ENCODE results near the gene DNAL4. TPM values are rescaled to one million over a fixed set of nuclear protein-coding genes. Genes with fewer than 3 reads are reported as not detected.

The DNAL4 gene
- total RNA-seq, 2 donors from 2014 or later = 12.3 TPM

DNA sequence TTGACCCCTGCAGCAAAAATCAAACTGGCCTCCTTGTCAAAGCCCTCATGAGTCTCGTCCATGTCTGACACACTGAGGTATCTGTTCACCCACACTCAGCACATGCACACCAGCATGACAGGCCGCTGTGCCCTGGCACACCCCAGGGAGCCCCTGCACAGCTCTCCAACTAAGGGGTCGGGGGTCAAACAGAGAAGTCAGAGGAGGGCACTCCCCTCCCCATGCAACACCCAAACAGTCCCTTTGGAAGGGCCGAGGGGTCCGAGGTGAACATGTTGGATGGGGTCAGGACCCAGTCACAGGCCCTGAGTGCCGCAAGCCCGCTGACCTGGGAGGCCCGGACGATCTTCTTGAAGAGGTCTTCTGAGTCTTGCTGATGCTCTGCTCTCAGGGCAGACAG is 52.8 kb downstream of the DNAL4 start:
- no peaks in the 10 kb centered on the region for H3K27me3 ChIP-seq
- H3K4me3 ChIP-seq = no peak overlapping the region
- DNase-seq (ENCODE audit: low spot score) = no peak
- no peaks in the 10 kb centered on the region for H3K9me3 ChIP-seq
- TF ChIP-seq, protein P1, sequence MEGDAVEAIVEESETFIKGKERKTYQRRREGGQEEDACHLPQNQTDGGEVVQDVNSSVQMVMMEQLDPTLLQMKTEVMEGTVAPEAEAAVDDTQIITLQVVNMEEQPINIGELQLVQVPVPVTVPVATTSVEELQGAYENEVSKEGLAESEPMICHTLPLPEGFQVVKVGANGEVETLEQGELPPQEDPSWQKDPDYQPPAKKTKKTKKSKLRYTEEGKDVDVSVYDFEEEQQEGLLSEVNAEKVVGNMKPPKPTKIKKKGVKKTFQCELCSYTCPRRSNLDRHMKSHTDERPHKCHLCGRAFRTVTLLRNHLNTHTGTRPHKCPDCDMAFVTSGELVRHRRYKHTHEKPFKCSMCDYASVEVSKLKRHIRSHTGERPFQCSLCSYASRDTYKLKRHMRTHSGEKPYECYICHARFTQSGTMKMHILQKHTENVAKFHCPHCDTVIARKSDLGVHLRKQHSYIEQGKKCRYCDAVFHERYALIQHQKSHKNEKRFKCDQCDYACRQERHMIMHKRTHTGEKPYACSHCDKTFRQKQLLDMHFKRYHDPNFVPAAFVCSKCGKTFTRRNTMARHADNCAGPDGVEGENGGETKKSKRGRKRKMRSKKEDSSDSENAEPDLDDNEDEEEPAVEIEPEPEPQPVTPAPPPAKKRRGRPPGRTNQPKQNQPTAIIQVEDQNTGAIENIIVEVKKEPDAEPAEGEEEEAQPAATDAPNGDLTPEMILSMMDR (IDR thresholded peaks at IDR 0.05) = no peak
- no peak overlapping the region for H3K27ac ChIP-seq
- H3K4me1 ChIP-seq = no peaks in the 10 kb centered on the region
- peaks cover 99% of the 10 kb centered on the region for H3K36me3 ChIP-seq

DNA sequence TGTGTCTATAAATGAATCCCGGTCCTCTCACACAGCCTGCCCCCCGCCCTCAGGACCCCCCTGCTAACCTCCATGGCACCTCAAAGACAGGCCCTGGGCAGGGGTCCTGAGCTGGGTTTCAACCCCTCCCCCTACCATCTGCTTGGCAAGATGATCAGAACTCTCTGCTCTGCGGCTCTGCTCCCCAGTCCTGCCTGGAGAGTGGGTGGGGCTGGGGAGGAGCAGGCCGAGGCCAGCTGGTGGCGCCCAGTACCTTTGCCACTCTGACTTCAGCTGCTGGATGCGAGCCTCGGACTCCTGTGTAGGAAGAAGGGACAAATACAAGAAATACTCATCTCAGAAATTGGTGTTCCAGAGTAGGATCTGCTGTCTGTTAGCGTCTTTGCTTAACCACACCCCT is 53.2 kb downstream of the DNAL4 start:
- Histone ChIP-seq H3K9me3 (no peaks in the 10 kb centered on the region), H3K36me3 (peaks cover 99% of the 10 kb centered on the region), H3K27me3 (no peaks in the 10 kb centered on the region), H3K4me1 (no peaks in the 10 kb centered on the region), H3K27ac (no peak overlapping the region), H3K4me3 (no peak overlapping the region)
- DNase-seq (ENCODE audit: low spot score) = no peak
- TF ChIP-seq, protein P1 (IDR thresholded peaks at IDR 0.05) = no peak

DNA sequence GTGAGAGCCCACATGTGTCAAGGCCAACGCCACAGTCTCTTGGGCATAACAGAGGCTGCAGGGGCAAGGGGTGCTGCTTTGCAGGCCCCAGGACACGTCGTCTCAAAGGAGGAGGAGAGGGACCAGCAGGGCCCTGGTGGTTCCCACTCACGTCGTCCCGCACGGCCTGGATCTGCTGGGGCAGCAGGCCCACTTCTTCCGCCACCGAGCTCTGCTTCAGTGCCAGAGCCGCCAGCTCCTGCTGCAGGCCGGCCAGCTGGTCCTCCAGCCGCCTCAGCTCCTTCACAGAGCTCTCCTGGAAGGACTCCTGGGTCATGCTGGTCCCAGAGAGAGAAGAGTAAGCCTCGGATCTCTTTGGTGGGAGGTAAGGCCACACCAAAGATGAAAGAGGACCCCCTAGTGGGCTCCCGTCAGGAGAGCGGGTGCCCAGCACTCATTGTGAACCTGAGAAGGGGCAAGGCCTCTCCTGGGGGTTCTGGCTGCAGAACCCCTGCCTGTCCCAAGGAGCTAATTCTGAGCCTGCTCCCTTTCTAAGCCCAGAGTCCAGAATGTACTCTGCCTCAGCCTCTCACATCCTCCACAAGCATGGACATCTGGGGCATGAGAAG is 53.7 kb downstream of the DNAL4 start:
- Histone ChIP-seq H3K9me3 (no peaks in the 10 kb centered on the region), H3K27me3 (no peaks in the 10 kb centered on the region), H3K4me1 (peaks cover 0 to 4% of the 10 kb centered on the region in 2 donors), H3K27ac (no peak overlapping the region), H3K36me3 (peaks cover 99% of the 10 kb centered on the region), H3K4me3 (no peak overlapping the region)
- no peak for DNase-seq (ENCODE audit: low spot score)
- TF ChIP-seq, protein P1 (IDR thresholded peaks at IDR 0.05) = no peak

DNA sequence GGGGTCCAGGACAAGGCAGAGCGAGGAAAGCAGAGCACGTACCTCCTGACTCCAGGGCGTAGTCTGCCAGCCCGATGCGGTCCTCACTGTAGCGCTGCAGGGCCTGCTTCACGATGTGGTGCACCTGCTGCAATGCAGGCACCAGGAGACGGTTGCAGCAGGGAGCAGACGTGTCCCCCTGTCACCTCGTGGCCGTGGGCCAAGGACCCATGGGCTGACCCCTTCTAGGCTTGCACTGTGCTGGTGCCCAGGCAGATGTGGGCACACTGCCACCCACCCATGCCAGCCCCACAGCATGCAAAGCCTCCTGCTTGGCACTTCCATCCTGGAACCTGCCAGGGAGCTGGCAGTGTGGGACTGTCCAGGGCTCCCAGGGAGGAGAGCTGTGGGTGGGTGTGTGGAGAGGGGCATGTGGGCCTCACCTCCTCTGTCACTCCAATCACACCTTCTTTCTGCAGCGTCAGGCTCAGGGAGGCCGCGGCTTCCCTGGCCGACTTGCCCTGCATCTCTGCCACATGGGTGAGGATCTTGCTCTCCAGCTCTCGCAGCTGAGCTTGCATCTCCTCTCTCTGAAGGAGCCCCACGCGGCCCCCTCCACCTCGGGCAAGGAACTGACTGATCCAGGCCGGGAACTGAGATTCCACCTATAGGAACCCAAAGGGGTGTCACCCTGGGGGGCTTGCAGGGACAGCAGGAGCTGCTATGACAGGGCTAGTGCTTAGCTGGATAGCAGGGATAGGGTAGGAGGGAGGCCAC is 54.5 kb downstream of the DNAL4 start:
- no peak for DNase-seq (ENCODE audit: low spot score)
- Histone ChIP-seq H3K4me1 (peaks cover 0 to 10% of the 10 kb centered on the region in 2 donors), H3K4me3 (no peak overlapping the region), H3K27me3 (no peaks in the 10 kb centered on the region), H3K36me3 (peaks cover 98% of the 10 kb centered on the region), H3K9me3 (no peaks in the 10 kb centered on the region), H3K27ac (no peak overlapping the region)
- TF ChIP-seq, protein P1 (IDR thresholded peaks at IDR 0.05) = no peak

DNA sequence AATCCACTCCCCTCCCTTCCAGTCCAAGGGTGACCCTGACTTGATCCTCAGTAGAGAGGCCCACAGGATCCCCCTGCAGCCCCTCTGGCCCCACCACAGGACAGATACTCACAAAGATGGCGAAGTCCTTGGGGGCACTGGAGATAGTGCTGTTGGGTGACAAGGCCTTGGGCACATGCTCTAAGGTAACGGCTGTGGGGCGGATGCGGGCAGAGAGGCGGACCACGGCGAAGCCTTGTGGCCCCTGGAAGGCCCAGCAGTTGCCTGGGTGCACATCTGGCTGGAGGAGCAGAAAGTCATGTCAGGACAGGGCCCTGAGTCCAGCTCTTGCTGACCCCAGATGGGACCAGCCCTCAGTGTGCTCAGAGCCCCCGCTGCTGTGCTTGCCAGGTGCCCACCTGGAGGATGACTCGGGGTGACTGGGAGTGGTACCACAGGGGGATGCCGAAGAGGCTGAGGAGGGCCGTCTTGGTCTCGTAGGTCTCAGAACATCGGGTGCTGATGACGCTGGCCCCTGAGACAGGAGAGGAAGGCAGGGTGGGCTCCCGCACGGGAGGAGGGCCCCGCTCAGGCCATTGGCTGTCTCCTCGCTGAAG is 55.4 kb downstream of the DNAL4 start:
- no peaks in the 10 kb centered on the region for H3K27me3 ChIP-seq
- H3K27ac ChIP-seq = no peak overlapping the region
- H3K4me1 ChIP-seq = peaks cover 0 to 19% of the 10 kb centered on the region in 2 donors
- no peaks in the 10 kb centered on the region for H3K9me3 ChIP-seq
- H3K4me3 ChIP-seq = no peak overlapping the region
- TF ChIP-seq, protein P1 (IDR thresholded peaks at IDR 0.05) = no peak
- H3K36me3 ChIP-seq = peaks cover 89% of the 10 kb centered on the region
- no peak for DNase-seq (ENCODE audit: low spot score)

Measured in right atrium auricular region (tissue), 2 donors.